Measurements from ENCODE around the gene SPN.
"Not testable (repeated sequence)": the region's sequence is repeated elsewhere in the genome, so short reads cannot be mapped to it uniquely, and the experiment has no call there.

DNA sequence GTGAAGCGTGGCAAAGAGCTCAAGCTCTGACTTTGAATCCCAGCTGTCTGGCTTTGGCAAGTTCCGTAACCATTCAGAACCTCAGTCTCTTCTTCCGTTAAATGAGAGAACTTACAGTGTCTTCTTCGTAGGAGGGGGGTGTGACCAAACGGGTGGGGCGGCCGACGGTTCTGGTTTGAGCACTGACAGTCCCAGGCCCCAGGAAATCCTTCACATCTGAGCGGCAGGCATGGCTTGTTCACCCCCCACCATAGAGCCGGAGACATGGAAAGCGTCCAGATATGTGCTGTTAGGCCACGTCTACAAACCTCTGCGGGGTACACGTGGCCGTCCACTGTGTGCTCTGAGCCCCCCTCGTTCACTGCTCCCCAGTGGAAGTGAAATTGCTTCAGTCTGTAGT is 27.1 kb upstream of the SPN start:
- TF ChIP-seq, protein P1, sequence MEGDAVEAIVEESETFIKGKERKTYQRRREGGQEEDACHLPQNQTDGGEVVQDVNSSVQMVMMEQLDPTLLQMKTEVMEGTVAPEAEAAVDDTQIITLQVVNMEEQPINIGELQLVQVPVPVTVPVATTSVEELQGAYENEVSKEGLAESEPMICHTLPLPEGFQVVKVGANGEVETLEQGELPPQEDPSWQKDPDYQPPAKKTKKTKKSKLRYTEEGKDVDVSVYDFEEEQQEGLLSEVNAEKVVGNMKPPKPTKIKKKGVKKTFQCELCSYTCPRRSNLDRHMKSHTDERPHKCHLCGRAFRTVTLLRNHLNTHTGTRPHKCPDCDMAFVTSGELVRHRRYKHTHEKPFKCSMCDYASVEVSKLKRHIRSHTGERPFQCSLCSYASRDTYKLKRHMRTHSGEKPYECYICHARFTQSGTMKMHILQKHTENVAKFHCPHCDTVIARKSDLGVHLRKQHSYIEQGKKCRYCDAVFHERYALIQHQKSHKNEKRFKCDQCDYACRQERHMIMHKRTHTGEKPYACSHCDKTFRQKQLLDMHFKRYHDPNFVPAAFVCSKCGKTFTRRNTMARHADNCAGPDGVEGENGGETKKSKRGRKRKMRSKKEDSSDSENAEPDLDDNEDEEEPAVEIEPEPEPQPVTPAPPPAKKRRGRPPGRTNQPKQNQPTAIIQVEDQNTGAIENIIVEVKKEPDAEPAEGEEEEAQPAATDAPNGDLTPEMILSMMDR (IDR thresholded peaks at IDR 0.05), result not testable (repeated sequence)
- TF ChIP-seq POLR2A (IDR thresholded peaks at IDR 0.05), result not testable (repeated sequence)

All from adrenal gland (tissue), 5 donors.